LNCaP clone FGC (cell line): ENCODE data around the gene MXRA8.

Source experiments
- DNase-seq: peaks from one replicate; pipeline ENCODE4 v3.0.0-alpha.2; 2011; ENCODE audit warnings: low read depth
- H3K4me3 ChIP-seq: 2 replicates; pipeline ENCODE4 v1.5.1; 2011; ENCODE audit warnings: mild to moderate bottlenecking, low read depth, low read length, control low read depth
- TF ChIP-seq, protein P1 (sequence below): IDR thresholded peaks from 2 replicates; pipeline ENCODE4 v1.5.1; 2012; ENCODE audit warnings: mild to moderate bottlenecking; ENCODE audit not compliant: control insufficient read depth, insufficient read depth; ENCODE audit errors: extremely low read depth

Gene MXRA8

DNA sequence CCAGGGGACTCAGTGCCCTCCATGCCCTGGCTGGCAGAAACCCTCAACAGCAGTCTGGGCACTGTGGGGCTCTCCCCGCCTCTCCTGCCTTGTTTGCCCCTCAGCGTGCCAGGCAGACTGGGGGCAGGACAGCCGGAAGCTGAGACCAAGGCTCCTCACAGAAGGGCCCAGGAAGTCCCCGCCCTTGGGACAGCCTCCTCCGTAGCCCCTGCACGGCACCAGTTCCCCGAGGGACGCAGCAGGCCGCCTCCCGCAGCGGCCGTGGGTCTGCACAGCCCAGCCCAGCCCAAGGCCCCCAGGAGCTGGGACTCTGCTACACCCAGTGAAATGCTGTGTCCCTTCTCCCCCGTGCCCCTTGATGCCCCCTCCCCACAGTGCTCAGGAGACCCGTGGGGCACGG, 30.1 kb downstream of the MXRA8 start:
- TF ChIP-seq, protein P1, sequence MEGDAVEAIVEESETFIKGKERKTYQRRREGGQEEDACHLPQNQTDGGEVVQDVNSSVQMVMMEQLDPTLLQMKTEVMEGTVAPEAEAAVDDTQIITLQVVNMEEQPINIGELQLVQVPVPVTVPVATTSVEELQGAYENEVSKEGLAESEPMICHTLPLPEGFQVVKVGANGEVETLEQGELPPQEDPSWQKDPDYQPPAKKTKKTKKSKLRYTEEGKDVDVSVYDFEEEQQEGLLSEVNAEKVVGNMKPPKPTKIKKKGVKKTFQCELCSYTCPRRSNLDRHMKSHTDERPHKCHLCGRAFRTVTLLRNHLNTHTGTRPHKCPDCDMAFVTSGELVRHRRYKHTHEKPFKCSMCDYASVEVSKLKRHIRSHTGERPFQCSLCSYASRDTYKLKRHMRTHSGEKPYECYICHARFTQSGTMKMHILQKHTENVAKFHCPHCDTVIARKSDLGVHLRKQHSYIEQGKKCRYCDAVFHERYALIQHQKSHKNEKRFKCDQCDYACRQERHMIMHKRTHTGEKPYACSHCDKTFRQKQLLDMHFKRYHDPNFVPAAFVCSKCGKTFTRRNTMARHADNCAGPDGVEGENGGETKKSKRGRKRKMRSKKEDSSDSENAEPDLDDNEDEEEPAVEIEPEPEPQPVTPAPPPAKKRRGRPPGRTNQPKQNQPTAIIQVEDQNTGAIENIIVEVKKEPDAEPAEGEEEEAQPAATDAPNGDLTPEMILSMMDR, result no peak
- no peak overlapping the region for H3K4me3 ChIP-seq
- no peak for DNase-seq

DNA sequence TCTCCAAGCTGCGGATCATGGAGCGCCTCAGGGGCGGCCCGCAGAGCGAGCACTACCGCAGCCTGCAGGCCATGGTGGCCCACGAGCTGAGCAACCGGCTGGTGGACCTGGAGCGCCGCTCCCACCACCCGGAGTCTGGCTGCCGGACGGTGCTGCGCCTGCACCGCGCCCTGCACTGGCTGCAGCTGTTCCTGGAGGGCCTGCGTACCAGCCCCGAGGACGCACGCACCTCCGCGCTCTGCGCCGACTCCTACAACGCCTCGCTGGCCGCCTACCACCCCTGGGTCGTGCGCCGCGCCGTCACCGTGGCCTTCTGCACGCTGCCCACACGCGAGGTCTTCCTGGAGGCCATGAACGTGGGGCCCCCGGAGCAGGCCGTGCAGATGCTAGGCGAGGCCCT, 31.1 kb downstream of the MXRA8 start:
- TF ChIP-seq, protein P1, result no peak
- no peak for DNase-seq
- H3K4me3 ChIP-seq, result no peak overlapping the region

DNA sequence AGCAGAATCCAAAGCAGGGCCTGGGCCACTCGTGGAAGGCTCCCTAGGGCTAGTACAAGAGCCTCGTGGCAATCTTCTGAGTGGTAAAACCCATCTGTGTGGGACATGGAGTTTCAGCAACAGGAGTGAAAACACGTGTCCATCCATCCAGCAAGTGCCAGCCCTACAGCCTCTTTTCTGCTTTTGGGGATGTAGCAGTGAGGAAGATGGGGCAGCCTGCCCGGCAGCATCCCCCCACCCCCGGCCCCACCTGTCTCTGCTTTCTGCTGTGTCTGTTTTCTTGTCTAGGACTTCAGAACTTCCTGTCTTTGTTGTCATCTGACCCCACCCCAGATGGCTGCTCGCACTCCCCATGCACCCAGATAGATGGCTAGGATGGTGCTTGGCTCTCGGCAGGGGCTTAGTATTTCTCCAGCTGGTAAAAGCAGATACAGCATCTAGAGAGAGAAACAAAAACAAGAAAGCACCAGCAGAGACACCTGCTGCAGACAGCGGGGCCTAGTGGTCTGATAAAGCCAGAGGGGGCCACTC, 32.2 kb downstream of the MXRA8 start:
- H3K4me3 ChIP-seq, result peak overlapping the region; percentile 95
- no peak for DNase-seq
- TF ChIP-seq, protein P1, result no peak

DNA sequence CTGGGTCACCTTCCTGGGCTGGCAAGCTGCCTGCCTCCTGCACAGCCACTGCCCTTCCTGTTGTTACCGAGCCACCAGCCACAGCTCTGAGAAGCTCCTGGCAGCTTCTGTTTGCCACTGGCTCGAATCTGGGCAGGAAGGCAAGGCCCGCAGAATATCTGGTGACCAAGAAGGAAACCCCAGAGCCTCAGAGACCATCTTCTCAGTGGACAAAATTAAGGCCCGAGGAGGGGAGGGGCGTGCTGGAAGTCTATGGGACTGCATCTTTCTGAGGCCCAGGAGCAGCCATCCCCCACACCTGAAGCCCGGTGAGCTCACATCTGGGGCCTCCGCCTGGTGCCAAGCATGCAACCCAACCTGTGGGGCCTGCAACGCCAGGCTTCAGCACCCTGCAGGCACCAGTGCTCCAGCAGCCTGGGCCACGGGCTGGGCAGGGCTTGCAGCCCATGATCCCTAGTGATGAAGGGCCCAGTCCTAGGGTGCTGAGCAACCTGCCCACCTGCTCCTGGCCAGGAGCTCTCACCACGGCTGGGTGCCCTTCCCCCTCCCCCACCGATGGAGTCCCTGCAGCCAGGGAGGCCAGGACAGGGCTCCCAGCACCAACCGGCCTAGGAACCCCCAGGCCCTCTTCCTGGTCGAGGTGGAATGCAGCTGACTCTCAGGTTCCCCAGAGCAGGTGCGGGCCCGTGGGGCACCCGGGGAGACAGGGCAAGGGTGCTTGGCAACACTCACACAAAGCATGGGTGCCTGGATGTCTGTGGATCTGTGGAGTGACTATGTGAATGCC, 32.9 kb downstream of the MXRA8 start:
- peak overlapping the region; percentile 95 for H3K4me3 ChIP-seq
- TF ChIP-seq, protein P1, result no peak
- no peak for DNase-seq

DNA sequence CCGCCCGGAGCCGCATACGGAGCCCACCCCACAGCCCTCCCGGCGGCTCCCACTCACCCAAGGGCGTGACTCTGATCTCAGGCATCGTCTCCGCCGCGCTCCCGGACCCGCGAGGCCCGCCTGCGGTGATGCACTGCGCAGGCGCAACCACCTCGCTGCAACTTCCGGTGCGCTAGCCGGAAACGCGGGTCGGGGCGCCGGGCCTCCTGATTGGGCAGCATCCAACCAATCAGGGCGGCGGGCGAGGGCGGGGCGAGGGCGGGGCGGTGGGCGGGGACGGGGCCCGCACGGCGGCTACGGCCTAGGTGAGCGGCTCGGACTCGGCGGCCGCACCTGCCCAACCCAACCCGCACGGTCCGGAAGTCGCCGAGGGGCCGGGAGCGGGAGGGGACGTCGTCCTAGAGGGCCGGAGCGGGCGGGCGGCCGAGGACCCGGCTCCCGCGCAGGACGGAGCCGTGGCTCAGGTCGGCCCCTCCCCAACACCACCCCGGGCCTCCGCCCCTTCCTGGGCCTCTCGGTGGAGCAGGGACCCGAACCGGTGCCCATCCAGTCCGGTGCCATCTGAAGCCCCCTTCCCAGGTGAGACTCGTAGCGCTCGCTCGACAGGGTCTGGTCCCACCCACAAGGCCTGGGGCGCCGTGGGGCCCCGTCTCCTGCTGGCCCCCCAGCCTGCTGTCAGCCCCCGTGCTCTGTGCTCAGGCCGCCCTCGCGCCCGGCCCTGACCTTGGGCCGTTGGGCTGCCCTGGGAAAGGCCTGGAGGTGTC, 33.6 kb downstream of the MXRA8 start, which contains the start of the genes CPTP and INTS11:
TSS of gene CPTP (plus strand) at position 279 of the 764 bp plus-strand sequence. CDS start 2,109 bp downstream, outside the sequence.
TSS of gene INTS11 (minus strand) at position 137 of the 764 bp plus-strand sequence. CDS start at position 85, 52 bp downstream.
- TF ChIP-seq, protein P1, result no peak
- DNase-seq, result no peak
- H3K4me3 ChIP-seq, result peak within 1 kb of the TSS; percentile 95

DNA sequence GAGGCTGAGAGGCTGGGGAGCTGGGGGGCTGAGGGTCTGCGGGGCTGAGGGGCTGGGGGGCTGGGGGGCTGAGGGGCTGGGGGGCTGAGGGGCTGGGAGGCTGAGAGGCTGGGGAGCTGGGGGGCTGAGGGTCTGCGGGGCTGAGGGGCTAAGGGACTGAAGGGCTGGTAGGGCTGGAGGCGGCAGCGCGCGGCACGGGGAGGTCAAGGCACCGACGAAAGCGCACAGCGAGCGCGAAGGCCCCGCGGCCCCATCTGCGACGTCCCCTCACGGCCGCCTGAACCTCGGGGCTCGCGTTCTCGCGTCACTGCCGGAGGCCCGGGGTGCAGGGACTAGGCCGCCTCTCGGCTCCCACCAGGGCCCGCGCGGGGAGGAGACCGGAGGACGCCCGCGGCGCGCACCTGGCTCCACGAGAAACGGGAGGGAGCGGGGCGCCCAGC, 34.3 kb downstream of the MXRA8 start:
- peak overlapping the region; percentile 95 for H3K4me3 ChIP-seq
- DNase-seq, result no peak
- TF ChIP-seq, protein P1, result no peak
